GM19023 (cell line): ENCODE results near the gene ZDHHC7.
A peak's percentile ranks its signal among the peaks of the same experiment; 100 is the strongest.
"Not testable (repeated sequence)": the region's sequence is repeated elsewhere in the genome, so short reads cannot be mapped to it uniquely, and the experiment has no call there.

Source experiments
- ATAC-seq: cut with Tn5 transposase; IDR thresholded peaks from one replicate; pipeline ENCODE4 v1.9.1; 2021; ENCODE audit warnings: mild to moderate bottlenecking, moderate library complexity; ENCODE audit not compliant: unreplicated experiment

ZDHHC7 gene, protein sequence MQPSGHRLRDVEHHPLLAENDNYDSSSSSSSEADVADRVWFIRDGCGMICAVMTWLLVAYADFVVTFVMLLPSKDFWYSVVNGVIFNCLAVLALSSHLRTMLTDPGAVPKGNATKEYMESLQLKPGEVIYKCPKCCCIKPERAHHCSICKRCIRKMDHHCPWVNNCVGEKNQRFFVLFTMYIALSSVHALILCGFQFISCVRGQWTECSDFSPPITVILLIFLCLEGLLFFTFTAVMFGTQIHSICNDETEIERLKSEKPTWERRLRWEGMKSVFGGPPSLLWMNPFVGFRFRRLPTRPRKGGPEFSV

GRCh38 chr16:85010931-85011845 lies at the start of gene ZDHHC7:
Gene ZDHHC7 (minus strand): TSS chr16:85011535. CDS start chr16:84990618, 20,917 bp downstream.
- peak; percentile 93 for ATAC-seq

DNA sequence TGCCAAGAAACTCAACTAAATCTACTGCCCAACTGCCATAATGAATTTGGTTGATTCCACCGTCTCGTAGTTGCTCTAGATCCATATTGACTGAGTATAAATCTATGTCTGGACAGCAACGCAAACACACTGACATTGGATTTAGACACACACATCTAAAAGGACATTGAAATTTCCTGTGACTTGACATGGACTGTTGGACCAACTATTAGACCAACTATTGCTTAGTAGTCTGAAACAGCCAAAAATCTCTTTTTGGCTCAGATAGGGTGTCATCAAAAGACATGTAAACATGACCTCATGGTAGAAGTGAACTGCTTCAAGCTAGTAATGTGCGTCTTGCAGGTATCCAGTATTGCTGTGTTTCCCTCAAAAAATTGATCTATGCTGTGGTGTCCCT lies 47.6 kb upstream of the ZDHHC7 start:
- no peak for ATAC-seq

- no peak for ATAC-seq
Observed at GRCh38 chr16:85057948-85058347, 46.6 kb upstream of the ZDHHC7 start.

DNA sequence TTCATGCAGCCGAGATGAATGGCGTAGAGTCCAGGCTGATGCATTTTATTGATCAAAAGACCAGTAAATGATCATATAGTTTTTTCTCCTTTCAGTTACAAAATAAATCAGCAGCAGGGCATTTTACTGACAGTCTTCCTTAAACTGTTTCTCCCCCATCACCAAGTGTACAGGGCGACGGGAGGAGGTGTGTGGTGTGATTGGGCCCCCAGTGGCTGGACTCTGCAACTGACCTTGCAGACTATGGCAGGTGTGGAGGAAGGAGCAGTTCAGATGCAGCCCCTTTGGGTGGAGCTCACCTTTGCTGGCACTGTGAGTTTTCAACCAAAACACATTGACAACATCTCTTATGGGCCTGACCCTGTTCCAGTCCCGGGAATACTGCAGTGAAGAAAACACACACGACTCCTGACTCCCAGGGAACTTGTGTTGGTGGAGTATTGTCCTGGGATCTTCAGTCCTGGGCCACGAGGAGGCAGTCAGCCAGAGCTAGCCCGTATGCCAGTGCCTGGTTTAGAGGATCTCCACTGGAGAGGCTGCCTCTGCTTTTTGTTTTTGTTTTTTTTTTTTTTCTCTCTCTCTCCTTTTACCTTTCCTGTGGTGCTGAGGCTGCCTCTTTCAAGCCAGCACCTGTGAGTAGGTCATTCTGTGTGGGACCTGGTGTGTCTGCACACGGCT lies 46.0 kb upstream of the ZDHHC7 start:
- ATAC-seq = no peak

DNA sequence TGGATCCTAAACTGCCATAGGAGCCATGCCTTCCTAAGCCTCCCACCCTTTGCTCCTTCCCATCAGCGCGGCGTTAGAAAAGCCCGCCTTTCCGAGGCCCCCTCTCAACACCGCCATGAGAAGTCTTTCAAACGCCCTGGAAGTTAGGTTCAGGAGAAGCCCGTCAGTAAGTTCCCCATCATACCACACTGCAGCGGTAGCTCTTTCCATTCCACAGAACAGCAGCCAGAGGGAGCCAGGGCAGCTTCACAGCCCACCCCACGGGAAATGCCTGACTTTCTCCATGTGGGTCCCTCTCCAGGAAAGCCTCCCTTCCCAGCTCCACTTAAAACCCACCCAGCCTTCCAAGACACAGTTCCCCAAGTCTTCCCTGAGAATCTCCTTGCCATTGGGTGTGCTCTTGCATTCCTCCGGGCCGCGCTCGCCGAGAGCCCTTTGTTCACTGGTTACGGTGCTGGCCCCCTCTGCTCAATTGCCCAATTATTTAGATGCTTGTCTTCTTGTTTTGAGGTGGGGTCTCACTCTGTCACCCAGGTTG lies 44.9 kb upstream of the ZDHHC7 start:
- no peak for ATAC-seq

GRCh38 chr16:85055493-85056210 lies 44.3 kb upstream of the ZDHHC7 start:
- ATAC-seq = peak; percentile 80

DNA sequence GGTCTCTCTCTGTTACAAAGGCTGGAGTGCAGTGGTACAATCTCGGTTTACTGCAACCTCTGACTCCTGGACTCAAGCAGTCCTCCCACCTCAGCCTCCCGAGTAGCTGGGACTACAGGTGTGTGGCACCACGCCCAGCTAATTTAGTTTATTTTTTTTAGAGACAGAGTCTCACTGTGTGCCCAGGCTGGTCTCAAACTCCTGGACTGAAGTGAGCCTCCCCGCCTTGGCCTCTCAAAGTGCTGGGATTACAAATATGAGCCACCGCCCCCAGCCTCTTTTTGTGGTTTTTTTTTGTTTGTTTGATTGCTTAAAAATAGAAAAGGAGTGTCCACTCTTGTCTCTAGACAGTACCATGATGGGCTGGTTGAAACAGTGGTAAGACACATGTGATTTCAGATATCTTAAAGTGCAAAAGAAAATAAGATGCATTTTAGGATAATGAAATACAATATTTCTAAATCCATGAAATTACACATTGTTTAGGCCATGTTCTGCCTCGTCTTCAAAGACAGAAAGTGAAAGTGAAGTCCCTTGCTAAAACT lies 43.7 kb upstream of the ZDHHC7 start:
- no peak for ATAC-seq

DNA sequence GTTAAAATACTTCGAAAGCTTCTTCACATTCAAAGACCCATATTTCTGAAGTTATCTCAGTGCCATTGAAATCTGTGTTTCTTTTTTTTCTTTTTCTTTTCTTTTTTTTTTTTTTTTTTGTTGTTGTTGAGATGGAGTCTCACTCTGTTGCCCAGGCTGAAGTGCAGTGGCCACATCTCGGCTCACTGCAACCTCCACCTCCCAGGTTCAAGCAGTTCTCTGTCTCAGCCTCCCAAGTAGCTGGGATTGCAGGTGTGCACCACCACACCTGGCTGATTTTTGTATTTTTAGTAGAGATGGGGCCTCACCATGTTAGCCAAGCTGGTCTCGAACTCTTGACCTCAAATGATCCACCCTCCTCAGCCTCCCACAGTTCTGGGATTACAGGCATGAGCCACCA lies 43.0 kb upstream of the ZDHHC7 start:
- ATAC-seq = not testable (repeated sequence)

- no peak for ATAC-seq
Observed at GRCh38 chr16:85052536-85052935, 41.2 kb upstream of the ZDHHC7 start.

GRCh38 chr16:85051683-85052082 lies 40.3 kb upstream of the ZDHHC7 start:
- no peak for ATAC-seq

- no peak for ATAC-seq
Observed at GRCh38 chr16:85051067-85051581, 39.8 kb upstream of the ZDHHC7 start.

DNA sequence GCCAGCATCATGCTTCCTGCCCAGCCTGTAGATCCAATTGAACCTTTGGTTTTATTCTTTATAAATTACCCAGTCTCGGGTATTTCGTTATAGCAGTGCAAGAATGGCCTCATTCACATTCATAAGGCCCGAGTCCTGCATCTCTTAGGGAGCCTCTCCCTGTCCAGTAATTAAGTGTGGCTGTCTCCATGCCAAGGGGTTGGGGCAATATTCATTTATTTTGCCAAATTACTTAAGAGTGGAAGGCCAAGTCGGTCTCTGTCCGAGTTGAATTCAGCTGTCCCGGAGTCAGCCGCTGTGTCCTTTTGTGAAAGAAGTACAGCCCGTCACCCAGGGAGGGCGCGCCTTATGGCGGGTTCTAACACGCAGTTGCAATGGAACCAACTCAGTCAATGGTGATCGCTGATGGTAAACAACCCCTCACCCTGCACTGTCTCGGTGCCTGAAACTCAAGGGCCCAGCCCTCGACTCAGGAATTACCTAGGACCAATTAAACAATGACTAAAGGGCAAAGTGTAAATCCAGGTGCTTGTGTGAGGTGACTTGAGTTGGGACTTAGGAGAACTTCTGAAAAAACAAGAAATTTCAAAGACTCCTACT lies 38.5 kb upstream of the ZDHHC7 start:
- no peak for ATAC-seq

DNA sequence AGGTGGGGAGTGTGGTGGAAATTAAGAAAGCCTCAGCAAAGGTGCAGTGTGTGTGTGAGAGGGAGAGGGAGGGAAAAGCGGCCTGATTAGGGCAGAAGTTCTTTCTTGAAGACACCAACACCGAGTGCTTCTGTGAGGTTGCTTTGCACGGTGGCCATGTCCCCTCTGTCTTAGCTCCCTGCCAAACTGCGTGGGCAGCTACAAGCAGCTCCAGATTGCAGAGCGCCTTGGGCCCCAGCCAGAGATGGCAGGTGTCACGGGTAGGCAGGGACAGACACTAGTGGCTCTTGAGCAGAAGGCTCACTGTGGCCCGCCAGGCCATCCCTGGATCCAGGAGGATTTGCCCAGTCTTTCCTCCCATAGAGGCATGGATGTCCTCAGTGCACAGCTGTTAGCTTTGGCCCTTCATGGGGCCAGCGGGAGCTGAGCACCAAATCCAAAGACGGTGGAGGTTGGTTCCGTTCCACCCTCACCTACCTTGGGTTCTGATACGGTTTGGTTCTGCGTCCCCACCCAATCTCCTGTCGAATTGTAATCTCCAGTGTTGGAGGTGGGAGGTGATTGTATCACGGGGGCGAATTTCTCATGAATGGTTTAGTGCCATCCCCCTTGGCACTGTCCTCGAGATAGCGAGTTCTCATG lies 37.7 kb upstream of the ZDHHC7 start:
- ATAC-seq = no peak

DNA sequence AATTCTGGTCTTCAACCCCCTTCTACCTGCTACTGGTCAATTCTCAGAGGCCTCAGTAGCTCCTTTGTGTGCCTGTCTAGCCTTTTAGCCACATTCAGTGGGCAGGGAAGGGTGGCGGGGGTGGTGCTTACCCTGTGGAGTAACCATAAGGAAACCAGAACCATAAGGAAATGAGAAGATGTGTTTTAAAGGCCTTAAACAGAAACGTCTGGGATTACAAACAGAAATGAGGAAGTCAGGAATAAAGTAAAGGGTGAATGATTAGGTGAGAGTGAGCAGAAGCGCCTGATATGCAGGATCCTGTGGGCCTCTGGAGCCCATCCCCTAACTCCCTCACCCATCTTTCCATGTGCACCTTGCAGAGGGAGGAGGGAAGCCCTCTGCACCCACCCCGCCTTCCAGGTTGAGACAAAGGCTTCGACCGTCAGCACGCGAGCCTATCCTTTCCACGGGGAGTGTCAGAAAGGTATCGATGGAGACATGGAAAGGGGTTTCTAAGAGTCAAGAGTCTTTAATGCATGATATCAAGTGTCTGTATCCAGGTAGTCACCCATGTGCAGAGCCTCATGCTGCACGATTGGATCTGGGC lies 36.6 kb upstream of the ZDHHC7 start:
- ATAC-seq = no peak

DNA sequence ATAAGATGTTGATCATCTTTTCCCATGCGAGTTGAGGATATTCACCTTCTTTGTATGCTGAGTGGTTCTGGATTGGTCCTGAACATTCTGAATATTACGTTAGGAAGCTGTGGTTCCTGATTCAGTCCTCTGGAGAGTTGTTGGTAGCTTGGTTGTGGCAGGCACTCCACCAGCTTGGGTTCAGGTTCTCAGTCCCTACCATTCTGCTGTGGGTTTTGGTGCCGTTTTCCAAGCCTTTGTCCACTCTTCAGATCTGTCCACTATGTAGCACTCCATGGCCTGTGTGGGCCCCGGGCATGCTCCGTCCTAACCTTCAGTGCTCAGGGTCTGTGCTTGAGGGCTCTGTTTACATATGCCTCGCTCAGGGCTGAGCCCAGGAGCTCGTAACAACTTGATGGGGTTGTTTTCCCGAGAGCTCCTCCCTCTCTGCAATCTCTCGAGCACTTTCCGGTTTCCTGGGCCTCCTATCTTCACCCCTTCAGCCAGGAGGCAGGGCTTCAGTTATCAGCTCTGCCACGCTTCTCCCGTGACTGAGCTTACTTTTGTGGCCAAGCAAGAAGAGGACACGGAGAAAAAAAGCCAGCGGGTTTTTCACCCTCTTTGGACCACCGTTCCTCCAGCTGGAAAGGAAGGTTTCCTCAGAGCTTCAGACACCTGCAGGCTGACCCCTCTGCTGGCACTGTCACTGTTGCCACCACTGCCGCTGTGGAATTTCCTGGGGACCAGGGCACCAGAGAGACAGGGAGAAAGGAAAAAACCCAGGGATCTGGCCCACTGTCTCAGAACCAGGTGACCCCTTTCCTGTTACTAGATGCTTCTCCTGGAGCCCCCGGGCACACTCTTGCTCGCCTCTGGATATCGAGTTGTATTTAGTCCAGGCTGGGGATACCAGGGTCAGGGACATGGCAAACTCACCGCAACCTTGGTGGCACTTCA lies 35.9 kb upstream of the ZDHHC7 start:
- ATAC-seq = no peak

- no peak for ATAC-seq
Observed at GRCh38 chr16:85046472-85046916, 35.2 kb upstream of the ZDHHC7 start.

GRCh38 chr16:85045641-85046471 lies 34.5 kb upstream of the ZDHHC7 start:
- no peak for ATAC-seq
